ENCODE data around the gene WFDC1. TPM values are rescaled to one million over a fixed set of nuclear protein-coding genes. Genes with fewer than 3 reads are reported as not detected.

Gene WFDC1
- total RNA-seq, 1 experiment from 2014 or later: not detected

DNA sequence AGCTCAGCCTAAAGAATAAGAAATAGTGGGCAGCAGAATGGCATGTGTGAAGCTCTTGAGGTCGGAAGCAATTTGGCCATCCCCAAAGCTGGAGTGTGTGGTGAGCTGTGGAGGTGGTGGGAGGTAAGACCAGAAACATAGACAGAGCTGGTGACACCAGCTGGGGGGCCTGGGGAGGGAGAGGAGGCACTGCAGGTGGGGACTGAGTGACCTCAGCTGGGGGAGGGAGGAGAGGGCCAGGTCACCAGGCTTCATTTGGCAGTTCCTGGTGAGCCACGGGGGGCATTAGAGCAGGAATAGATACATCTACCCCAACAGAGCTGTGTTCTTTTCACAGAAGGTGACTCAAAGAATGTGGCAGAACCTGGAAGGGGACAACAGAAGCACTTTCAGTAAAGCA, 31.9 kb downstream of the WFDC1 start:
- Mint-ChIP-seq H3K27me3 (ENCODE audit: unreplicated experiment) (peaks cover 24% of the 10 kb centered on the region), H3K9me3 (ENCODE audit: low read depth, unreplicated experiment) (no peaks in the 10 kb centered on the region), H3K4me1 (ENCODE audit: low read depth, unreplicated experiment) (no peaks in the 10 kb centered on the region), H3K27ac (ENCODE audit: unreplicated experiment) (no peak overlapping the region), H3K4me3 (ENCODE audit: low read depth, unreplicated experiment) (no peak overlapping the region), H3K36me3 (ENCODE audit: insufficient read depth, unreplicated experiment) (no peaks in the 10 kb centered on the region)
- no TSS peak for BruUV-seq (replicated peaks)
- intact Hi-C loops (cut with micrococcal nuclease; ENCODE audit: unreplicated experiment): no loop called here
- CTCF ChIA-PET: no interaction called here
- no peak for TF ChIP-seq CTCF (IDR thresholded peaks at IDR 0.05; ENCODE audit: unreplicated experiment)
- DNase-seq: no peak

- Mint-ChIP-seq H3K4me1 (ENCODE audit: low read depth, unreplicated experiment) (no peaks in the 10 kb centered on the region), H3K36me3 (ENCODE audit: insufficient read depth, unreplicated experiment) (no peaks in the 10 kb centered on the region), H3K9me3 (ENCODE audit: low read depth, unreplicated experiment) (no peaks in the 10 kb centered on the region), H3K27ac (ENCODE audit: unreplicated experiment) (no peak overlapping the region), H3K27me3 (ENCODE audit: unreplicated experiment) (peaks cover 30% of the 10 kb centered on the region), H3K4me3 (ENCODE audit: low read depth, unreplicated experiment) (no peak overlapping the region)
- no peak for TF ChIP-seq CTCF (IDR thresholded peaks at IDR 0.05; ENCODE audit: unreplicated experiment)
- no TSS peak for BruUV-seq (replicated peaks)
- DNase-seq: no peak
- intact Hi-C loops (cut with micrococcal nuclease; ENCODE audit: unreplicated experiment): no loop called here
- CTCF ChIA-PET: no interaction called here
Observed at GRCh38 chr16:84327926-84328505, 33.3 kb downstream of the WFDC1 start.

- Mint-ChIP-seq H3K4me3 (ENCODE audit: low read depth, unreplicated experiment) (no peak overlapping the region), H3K4me1 (ENCODE audit: low read depth, unreplicated experiment) (no peaks in the 10 kb centered on the region), H3K36me3 (ENCODE audit: insufficient read depth, unreplicated experiment) (no peaks in the 10 kb centered on the region), H3K27ac (ENCODE audit: unreplicated experiment) (no peak overlapping the region), H3K9me3 (ENCODE audit: low read depth, unreplicated experiment) (no peaks in the 10 kb centered on the region), H3K27me3 (ENCODE audit: unreplicated experiment) (peaks cover 30% of the 10 kb centered on the region)
- BruUV-seq (replicated peaks): no TSS peak
- TF ChIP-seq CTCF (IDR thresholded peaks at IDR 0.05; ENCODE audit: unreplicated experiment): no peak
- intact Hi-C loops (cut with micrococcal nuclease; ENCODE audit: unreplicated experiment): no loop called here
- DNase-seq: no peak
- CTCF ChIA-PET: no interaction called here
Observed at GRCh38 chr16:84329016-84329415, 34.3 kb downstream of the WFDC1 start.

DNA sequence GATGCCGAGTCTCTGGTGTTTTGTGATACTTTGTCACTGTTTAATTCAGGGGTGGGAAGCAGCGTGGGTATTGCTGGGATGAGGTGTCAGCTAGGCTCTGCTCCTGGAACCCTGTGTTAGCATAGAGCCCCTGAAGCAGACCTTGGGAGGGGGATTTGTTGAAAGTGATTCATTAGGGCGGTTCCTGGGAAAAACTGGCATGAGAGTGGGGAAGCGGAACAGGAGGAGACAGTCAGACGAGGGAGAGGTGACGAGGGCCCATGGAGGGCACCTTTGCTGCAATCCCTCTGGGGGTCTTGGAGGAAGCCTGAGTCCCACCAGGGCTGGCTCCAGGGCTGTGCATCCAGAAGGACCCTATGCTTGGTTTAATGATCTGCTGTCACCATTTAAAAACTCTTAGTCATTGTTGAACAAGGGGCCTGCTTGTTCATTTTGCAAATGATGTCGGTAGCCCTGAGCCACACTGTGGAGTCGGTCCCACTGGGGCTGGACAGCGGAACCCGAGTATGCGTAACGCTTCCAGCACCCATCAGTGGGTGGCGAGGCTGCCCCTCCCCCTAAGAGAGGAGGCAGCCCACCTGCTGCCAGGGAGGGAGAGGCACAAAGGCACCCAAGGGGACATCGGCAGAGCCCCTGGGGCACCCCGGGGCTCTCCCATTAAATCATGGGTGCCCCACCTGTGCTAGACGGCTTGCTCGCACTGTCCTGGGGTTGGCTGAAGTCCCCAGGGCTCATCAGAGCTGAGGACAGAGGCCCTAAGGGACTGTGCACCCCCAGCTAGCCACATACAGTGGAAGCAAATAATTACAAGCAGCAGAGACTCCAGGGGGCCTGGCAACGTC, 35.4 kb downstream of the WFDC1 start:
- no peak overlapping the region for H3K27ac Mint-ChIP-seq (ENCODE audit: unreplicated experiment)
- CTCF ChIA-PET: no interaction called here
- H3K27me3 Mint-ChIP-seq (ENCODE audit: unreplicated experiment): peaks cover 30% of the 10 kb centered on the region
- H3K4me1 Mint-ChIP-seq (ENCODE audit: low read depth, unreplicated experiment): no peaks in the 10 kb centered on the region
- no peak overlapping the region for H3K4me3 Mint-ChIP-seq (ENCODE audit: low read depth, unreplicated experiment)
- no peak for DNase-seq
- no TSS peak for BruUV-seq (replicated peaks)
- no peak for TF ChIP-seq CTCF (IDR thresholded peaks at IDR 0.05; ENCODE audit: unreplicated experiment)
- no peaks in the 10 kb centered on the region for H3K9me3 Mint-ChIP-seq (ENCODE audit: low read depth, unreplicated experiment)
- intact Hi-C loops (cut with micrococcal nuclease; ENCODE audit: unreplicated experiment): no loop called here
- no peaks in the 10 kb centered on the region for H3K36me3 Mint-ChIP-seq (ENCODE audit: insufficient read depth, unreplicated experiment)

Measured in Calu3 (cell line).